GM12891 (cell line): ENCODE results near the gene TRIO.

Experiments
- POLR2A ChIP-seq: IDR thresholded peaks from 2 replicates; pipeline ENCODE4 v1.6.1; 2011; ENCODE audit warnings: low read depth, low read length, control low read depth
- POLR2AphosphoS5 ChIP-seq: IDR thresholded peaks from 2 replicates; pipeline ENCODE4 v1.6.1; 2011; ENCODE audit warnings: low read depth, low read length, control low read depth
- POU2F2 ChIP-seq: IDR thresholded peaks from 2 replicates; pipeline ENCODE4 v1.6.1; 2011; ENCODE audit warnings: low read depth, mild to moderate bottlenecking, control low read depth, low read length, moderate library complexity
- TAF1 ChIP-seq: IDR thresholded peaks from 2 replicates; pipeline ENCODE4 v1.6.1; 2011; ENCODE audit warnings: low read depth, low read length, control low read depth

- TF ChIP-seq POLR2AphosphoS5 = no peak
- TF ChIP-seq POLR2A = no peak
- TF ChIP-seq TAF1 = no peak
- no peak for TF ChIP-seq POU2F2
These were observed 91.1 kb downstream of the TRIO start for GRCh38 chr5:14234204-14234603.
